ENCODE data around the gene LCN10. TPM values are rescaled to one million over a fixed set of nuclear protein-coding genes. Genes with fewer than 3 reads are reported as not detected.

Gene LCN10
- total RNA-seq, 2 experiments from 2014 or later = not detected

DNA sequence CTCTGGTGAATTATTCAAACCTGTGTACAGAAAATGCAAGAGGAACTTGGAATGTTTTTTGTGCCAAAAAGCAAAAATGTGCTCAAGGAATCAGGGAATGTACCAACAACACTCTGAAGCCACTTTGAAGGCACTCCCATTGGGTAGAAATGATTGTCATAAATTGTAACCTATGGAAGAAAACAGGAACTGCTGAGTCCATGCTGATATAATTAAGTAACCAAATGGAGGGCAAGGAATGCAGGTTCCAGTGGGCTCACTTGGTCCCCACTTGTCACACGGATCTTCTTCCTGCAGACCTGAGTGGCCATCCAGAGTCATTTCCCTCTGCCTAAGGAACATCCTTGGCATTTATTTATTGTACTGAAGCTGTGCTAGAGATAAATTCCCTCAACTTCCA is 8.5 kb upstream of the LCN10 start:
- H3K27ac Mint-ChIP-seq = no peak overlapping the region
- ChIA-PET CTCF (no interaction called here), POLR2A (no interaction called here)
- Histone ChIP-seq H3K9me3 (ENCODE audit: control insufficient read depth in 1 of 2, insufficient read depth in 1 of 2, low read length in 2 of 2) (peaks cover 16 to 44% of the 10 kb centered on the region in 2 experiments), H3K36me3 (ENCODE audit: insufficient read depth, low read length) (no peaks in the 10 kb centered on the region), H3K4me1 (ENCODE audit: insufficient read depth, low read length) (no peaks in the 10 kb centered on the region), H3K4me3 (ENCODE audit: low read length) (no peak overlapping the region), H3K27ac (ENCODE audit: low read depth in 1 of 2, low read length in 2 of 2) (no peak overlapping the region), H3K27me3 (ENCODE audit: control insufficient read depth in 1 of 2, insufficient read depth in 2 of 2, low read length in 2 of 2) (peaks cover 0 to 2% of the 10 kb centered on the region in 2 experiments)
- intact Hi-C loops (cut with DNase I, micrococcal nuclease) = no loop called here
- ATAC-seq (ENCODE audit: poor library complexity) (no peak), DNase-seq (no peak)
- H3K36me3 Mint-ChIP-seq (ENCODE audit: low read depth) = no peaks in the 10 kb centered on the region
- no peaks in the 10 kb centered on the region for H3K4me1 Mint-ChIP-seq (ENCODE audit: low read depth)
- no peak overlapping the region for H3K4me3 Mint-ChIP-seq
- peaks cover 12% of the 10 kb centered on the region for H3K9me3 Mint-ChIP-seq
- TF ChIP-seq, protein P1, sequence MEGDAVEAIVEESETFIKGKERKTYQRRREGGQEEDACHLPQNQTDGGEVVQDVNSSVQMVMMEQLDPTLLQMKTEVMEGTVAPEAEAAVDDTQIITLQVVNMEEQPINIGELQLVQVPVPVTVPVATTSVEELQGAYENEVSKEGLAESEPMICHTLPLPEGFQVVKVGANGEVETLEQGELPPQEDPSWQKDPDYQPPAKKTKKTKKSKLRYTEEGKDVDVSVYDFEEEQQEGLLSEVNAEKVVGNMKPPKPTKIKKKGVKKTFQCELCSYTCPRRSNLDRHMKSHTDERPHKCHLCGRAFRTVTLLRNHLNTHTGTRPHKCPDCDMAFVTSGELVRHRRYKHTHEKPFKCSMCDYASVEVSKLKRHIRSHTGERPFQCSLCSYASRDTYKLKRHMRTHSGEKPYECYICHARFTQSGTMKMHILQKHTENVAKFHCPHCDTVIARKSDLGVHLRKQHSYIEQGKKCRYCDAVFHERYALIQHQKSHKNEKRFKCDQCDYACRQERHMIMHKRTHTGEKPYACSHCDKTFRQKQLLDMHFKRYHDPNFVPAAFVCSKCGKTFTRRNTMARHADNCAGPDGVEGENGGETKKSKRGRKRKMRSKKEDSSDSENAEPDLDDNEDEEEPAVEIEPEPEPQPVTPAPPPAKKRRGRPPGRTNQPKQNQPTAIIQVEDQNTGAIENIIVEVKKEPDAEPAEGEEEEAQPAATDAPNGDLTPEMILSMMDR (IDR thresholded peaks at IDR 0.05) = no peak
- peaks cover 17% of the 10 kb centered on the region for H3K27me3 Mint-ChIP-seq

DNA sequence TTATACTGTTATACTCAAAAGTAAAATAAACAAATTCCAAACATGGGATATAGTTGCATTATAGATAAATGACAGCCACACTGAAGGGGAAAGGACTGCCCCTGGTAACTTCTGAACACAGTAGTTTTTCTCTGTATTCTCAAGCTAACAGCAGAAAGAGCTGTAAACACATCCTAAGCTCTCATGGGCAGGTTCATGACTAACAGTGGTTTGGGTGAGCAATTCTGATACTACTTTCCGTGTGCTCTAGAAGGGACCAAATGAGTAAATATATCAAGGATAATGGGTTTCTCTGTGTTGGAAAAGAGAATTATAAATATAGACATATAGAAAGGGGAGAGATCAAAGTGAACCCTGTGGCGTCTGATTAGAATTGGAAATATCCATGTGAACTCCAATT is 7.8 kb upstream of the LCN10 start:
- no peaks in the 10 kb centered on the region for H3K4me1 ChIP-seq (ENCODE audit: insufficient read depth, low read length)
- H3K27me3 ChIP-seq (ENCODE audit: control insufficient read depth in 1 of 2, insufficient read depth in 2 of 2, low read length in 2 of 2) = peaks cover 0 to 2% of the 10 kb centered on the region in 2 experiments
- no peak overlapping the region for H3K4me3 ChIP-seq (ENCODE audit: low read length)
- no peaks in the 10 kb centered on the region for H3K36me3 ChIP-seq (ENCODE audit: insufficient read depth, low read length)
- DNase-seq (no peak), ATAC-seq (ENCODE audit: poor library complexity) (no peak)
- Mint-ChIP-seq H3K9me3 (peaks cover 12% of the 10 kb centered on the region), H3K36me3 (ENCODE audit: low read depth) (no peaks in the 10 kb centered on the region), H3K4me1 (ENCODE audit: low read depth) (no peaks in the 10 kb centered on the region), H3K27me3 (peaks cover 15% of the 10 kb centered on the region), H3K4me3 (no peak overlapping the region), H3K27ac (no peak overlapping the region)
- POLR2A ChIA-PET = no interaction called here
- H3K9me3 ChIP-seq (ENCODE audit: control insufficient read depth in 1 of 2, insufficient read depth in 1 of 2, low read length in 2 of 2) = peaks cover 16 to 37% of the 10 kb centered on the region in 2 experiments
- no peak overlapping the region for H3K27ac ChIP-seq (ENCODE audit: low read depth in 1 of 2, low read length in 2 of 2)
- CTCF ChIA-PET = no interaction called here
- intact Hi-C loops (cut with DNase I, micrococcal nuclease) = no loop called here
- TF ChIP-seq, protein P1 (IDR thresholded peaks at IDR 0.05) = no peak

DNA sequence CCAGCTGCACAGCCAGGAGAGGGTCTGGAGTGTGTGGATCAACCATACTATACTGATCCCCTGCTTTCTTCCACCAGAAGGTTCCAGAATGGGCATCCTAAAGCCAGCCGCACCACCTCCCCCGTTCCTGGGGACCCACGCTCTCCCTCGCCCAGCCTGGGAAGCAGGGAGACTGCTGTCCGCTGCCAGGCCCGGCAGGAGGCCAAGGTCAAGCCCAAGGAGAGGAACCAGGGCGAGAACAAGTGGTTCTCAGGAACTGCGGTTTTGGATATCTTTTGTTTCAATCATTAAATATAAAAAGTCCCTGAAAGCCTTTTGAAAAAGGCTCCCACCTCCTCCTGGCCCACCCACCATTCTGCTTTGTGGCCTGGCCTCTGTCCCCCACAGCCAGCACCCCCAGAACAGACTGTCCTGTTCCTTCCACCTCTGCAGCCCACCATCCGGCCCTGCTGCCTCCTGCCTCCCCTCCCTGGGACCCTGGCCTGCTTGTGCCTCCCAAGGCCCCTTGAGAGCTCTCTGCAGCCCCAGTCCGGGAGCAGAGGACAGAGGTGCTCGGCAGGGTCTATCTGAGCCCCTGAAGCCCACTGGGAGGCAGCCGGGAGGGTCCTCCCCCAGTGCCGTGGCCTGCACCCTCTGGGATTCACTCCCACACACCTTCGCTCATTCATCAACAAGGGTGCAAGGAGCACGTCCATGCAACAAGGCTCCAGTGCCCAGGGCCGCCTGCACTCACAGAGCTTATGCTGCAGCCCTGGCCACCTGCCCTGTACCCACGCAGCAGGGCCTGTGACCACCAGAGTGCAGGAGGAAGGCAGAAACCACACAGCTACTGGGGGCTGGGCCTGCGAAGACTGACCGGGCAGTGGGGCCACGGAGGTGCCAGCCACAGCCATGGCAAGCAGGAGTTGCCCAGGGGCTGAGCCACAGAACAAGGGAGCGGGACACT is 6.2 kb upstream of the LCN10 start:
- Histone ChIP-seq H3K27ac (ENCODE audit: low read depth in 1 of 2, low read length in 2 of 2) (no peak overlapping the region), H3K9me3 (ENCODE audit: control insufficient read depth in 1 of 2, insufficient read depth in 1 of 2, low read length in 2 of 2) (peaks cover 16 to 23% of the 10 kb centered on the region in 2 experiments), H3K27me3 (ENCODE audit: control insufficient read depth in 1 of 2, insufficient read depth in 2 of 2, low read length in 2 of 2) (peaks cover 0 to 2% of the 10 kb centered on the region in 2 experiments), H3K4me3 (ENCODE audit: low read length) (no peak overlapping the region), H3K36me3 (ENCODE audit: insufficient read depth, low read length) (no peaks in the 10 kb centered on the region), H3K4me1 (ENCODE audit: insufficient read depth, low read length) (no peaks in the 10 kb centered on the region)
- ATAC-seq (ENCODE audit: poor library complexity) (no peak), DNase-seq (peak in 1 of 14 experiments; percentile 6)
- ChIA-PET POLR2A (no interaction called here), CTCF (no interaction called here)
- Mint-ChIP-seq H3K36me3 (ENCODE audit: low read depth) (no peaks in the 10 kb centered on the region), H3K4me1 (ENCODE audit: low read depth) (no peaks in the 10 kb centered on the region), H3K9me3 (peaks cover 12% of the 10 kb centered on the region), H3K27me3 (peaks cover 15% of the 10 kb centered on the region), H3K27ac (no peak overlapping the region), H3K4me3 (no peak overlapping the region)
- TF ChIP-seq, protein P1 (IDR thresholded peaks at IDR 0.05) = no peak
- intact Hi-C loops (cut with DNase I, micrococcal nuclease) = no loop called here

All from CD4-positive, alpha-beta T cell (primary cell).